GM12875 (cell line): ENCODE measurements around the gene ANKRD65.
"Not testable (repeated sequence)": the region's sequence is repeated elsewhere in the genome, so short reads cannot be mapped to it uniquely, and the experiment has no call there.

ENCODE experiments used
- H3K4me3 ChIP-seq: one replicate; pipeline ENCODE4 v1.5.1; 2011; ENCODE audit warnings: low read depth, low read length, control low read depth
- CTCF ChIP-seq: IDR thresholded peaks from 2 replicates; pipeline ENCODE4 v1.5.1; 2011; ENCODE audit warnings: low read depth, mild to moderate bottlenecking, control low read depth, inconsistent platforms, low read length, moderate library complexity, borderline replicate concordance; ENCODE audit not compliant: insufficient read depth

ANKRD65 gene

GRCh38 chr1:1370771-1371300, 50.2 kb downstream of the ANKRD65 start:
- TF ChIP-seq CTCF, result no peak
- H3K4me3 ChIP-seq, result no peak overlapping the region

GRCh38 chr1:1370094-1370493, 51.0 kb downstream of the ANKRD65 start:
- not testable (repeated sequence) for H3K4me3 ChIP-seq
